HepG2 (cell line): ENCODE measurements around the gene CDK2. TPM values are rescaled to one million over a fixed set of nuclear protein-coding genes. Genes with fewer than 3 reads are reported as not detected.

Experiments
- DPF2 ChIP-seq: sonication (generic); formaldehyde crosslinking; IDR thresholded peaks from 2 replicates; pipeline ENCODE4 v1.4.0; 2020; ENCODE audit warnings: mild to moderate bottlenecking, low read depth, missing genetic modification reagents, borderline replicate concordance
- ERF ChIP-seq: IDR thresholded peaks from 2 replicates; pipeline ENCODE4 v1.6.1; 2018; ENCODE audit warnings: missing biosample characterization, missing genetic modification reagents
- HOXD1 ChIP-seq: sonication (generic); formaldehyde crosslinking; IDR thresholded peaks from 2 replicates; pipeline ENCODE4 v1.5.0; 2020; ENCODE audit warnings: missing genetic modification reagents
- KAT2B ChIP-seq: fragments of 150-350 bp; IDR thresholded peaks from 2 replicates; pipeline ENCODE4 v1.6.1; 2014; ENCODE audit warnings: low read depth, low read length, borderline replicate concordance
- MAF1 ChIP-seq: sonication (generic); formaldehyde crosslinking; IDR thresholded peaks from 2 replicates; pipeline ENCODE4 v1.5.0; 2020; ENCODE audit warnings: missing genetic modification reagents, borderline replicate concordance
- MBD4 ChIP-seq: IDR thresholded peaks from 2 replicates; pipeline ENCODE4 v1.6.1; 2012; ENCODE audit warnings: low read length, inconsistent platforms, borderline replicate concordance
- NR2F1 ChIP-seq, 2 experiments: fragments of 450-650 bp in 1 of 2; formaldehyde crosslinking in 1 of 2; IDR thresholded peaks; 2 replicates each; pipeline versions ENCODE4 v1.5.0 to v1.6.1; 2016 to 2020; ENCODE audit warnings: mild to moderate bottlenecking in 1 of 2, missing compliant biosample characterization in 1 of 2, missing genetic modification reagents in 1 of 2, moderate library complexity in 1 of 2
- PCBP2 ChIP-seq: fragments of 200-400 bp; formaldehyde crosslinking; optimal IDR thresholded peaks from 2 replicates; pipeline ENCODE3; 2018; ENCODE audit warnings: low read length, low read depth; ENCODE audit not compliant: poor library complexity, severe bottlenecking
- POLR2AphosphoS5 ChIP-seq: IDR thresholded peaks from 2 replicates; pipeline ENCODE4 v1.6.1; 2012; ENCODE audit warnings: low read depth, low read length
- SSRP1 ChIP-seq: IDR thresholded peaks from 2 replicates; pipeline ENCODE4 v1.6.1; 2016; ENCODE audit warnings: control low read depth
- ZBTB25 ChIP-seq: IDR thresholded peaks from 2 replicates; pipeline ENCODE4 v1.6.1; 2018; ENCODE audit warnings: missing genetic modification reagents
- ZBTB46 ChIP-seq: sonication (generic); formaldehyde crosslinking; IDR thresholded peaks from 2 replicates; pipeline ENCODE4 v1.4.0; 2020; ENCODE audit warnings: mild to moderate bottlenecking, missing genetic modification reagents, borderline replicate concordance
- ZGPAT ChIP-seq: IDR thresholded peaks from 2 replicates; pipeline ENCODE4 v1.6.1; 2016; ENCODE audit warnings: mild to moderate bottlenecking
- ZKSCAN1 ChIP-seq: fragments of 150-350 bp; IDR thresholded peaks from 2 replicates; pipeline ENCODE4 v1.6.1; 2014; ENCODE audit warnings: low read length
- ZNF331 ChIP-seq: sonication (generic); formaldehyde crosslinking; IDR thresholded peaks from 2 replicates; pipeline ENCODE4 v1.4.0; 2020; ENCODE audit warnings: missing genetic modification reagents
- ZNF335 ChIP-seq: sonication (generic); formaldehyde crosslinking; IDR thresholded peaks from 2 replicates; pipeline ENCODE4 v1.4.0; 2020; ENCODE audit warnings: missing genetic modification reagents
- ZNF691 ChIP-seq: sonication (generic); formaldehyde crosslinking; IDR thresholded peaks from 2 replicates; pipeline ENCODE4 v1.4.0; 2020; ENCODE audit warnings: missing genetic modification reagents, low read depth, mild to moderate bottlenecking, borderline replicate concordance
- ZNF724P ChIP-seq: sonication (generic); formaldehyde crosslinking; IDR thresholded peaks from 2 replicates; pipeline ENCODE4 v1.8.0; 2022; ENCODE audit warnings: missing genetic modification reagents, borderline replicate concordance
- ZNF737 ChIP-seq: sonication (generic); formaldehyde crosslinking; IDR thresholded peaks from 2 replicates; pipeline ENCODE4 v1.5.0; 2020; ENCODE audit warnings: missing genetic modification reagents, mild to moderate bottlenecking, borderline replicate concordance
- ZNF770 ChIP-seq: sonication (generic); formaldehyde crosslinking; IDR thresholded peaks from 2 replicates; pipeline ENCODE4 v1.5.0; 2020; ENCODE audit warnings: mild to moderate bottlenecking, missing genetic modification reagents
- polyA plus RNA-seq, 8 experiments: library from polyadenylated mRNA; depleted of rRNA in 3 of 8; stranded (reverse) in 7 of 8; unstranded in 1 of 8; fragments of >200 nt; fragmentation: Illumina TruSeq in 4 of 8; extraction: Trizol in 4 of 8; gene quantifications; 2 replicates each; pipeline versions ENCODE4 v1.2.1 to v1.2.3, GENCODE V29; 2011 to 2016; ENCODE audit warnings: low read depth in 4 of 8, missing spikeins in 1 of 8, mixed read lengths in 1 of 8; ENCODE audit not compliant: insufficient read depth in 1 of 8
- total RNA-seq, 5 experiments: library from RNA; depleted of rRNA; stranded (reverse); fragments of >200 nt; fragmentation: Illumina TruSeq; extraction: Trizol; gene quantifications; 2 replicates each; pipeline ENCODE4 v1.2.3, GENCODE V29; 2016; ENCODE audit warnings: low read depth in 1 of 5

CDK2 gene
- total and polyA plus RNA-seq, 2 of the 13 experiments (the other 11 are each of a cell fraction or from before 2014, with no cell fraction given), result 47.5 to 52.6 TPM

GRCh38 chr12:55966408-55967281 is at the start of gene CDK2 (continued):
- TF ChIP-seq ZNF770 (CRISPR knock-in tag) (no peak), ZKSCAN1 (no peak), ZBTB25 (no peak), ZGPAT (CRISPR knock-in tag) (peak; percentile 42; the same call in 1 of the 2 replicates), POLR2AphosphoS5 (peak; percentile 78), ZNF737 (CRISPR knock-in tag) (no peak), DPF2 (CRISPR knock-in tag) (no peak), MBD4 (no peak), KAT2B (no peak), MAF1 (CRISPR knock-in tag) (no peak), ZNF724P (CRISPR knock-in tag) (no peak), ZNF335 (CRISPR knock-in tag) (no peak), ERF (CRISPR knock-in tag) (no peak), ZNF691 (no peak), ZBTB46 (CRISPR knock-in tag) (no peak), SSRP1 (no peak), HOXD1 (CRISPR knock-in tag) (no peak), ZNF331 (CRISPR knock-in tag) (no peak), NR2F1 (CRISPR knock-in tag; IDR thresholded peaks at IDR 0.05) (no peak), PCBP2 (no peak)
